ENCODE results near the gene FGA. TPM values are rescaled to one million over a fixed set of nuclear protein-coding genes. Genes with fewer than 3 reads are reported as not detected.

Gene FGA
- total RNA-seq, 1 experiment from 2014 or later = not detected

DNA sequence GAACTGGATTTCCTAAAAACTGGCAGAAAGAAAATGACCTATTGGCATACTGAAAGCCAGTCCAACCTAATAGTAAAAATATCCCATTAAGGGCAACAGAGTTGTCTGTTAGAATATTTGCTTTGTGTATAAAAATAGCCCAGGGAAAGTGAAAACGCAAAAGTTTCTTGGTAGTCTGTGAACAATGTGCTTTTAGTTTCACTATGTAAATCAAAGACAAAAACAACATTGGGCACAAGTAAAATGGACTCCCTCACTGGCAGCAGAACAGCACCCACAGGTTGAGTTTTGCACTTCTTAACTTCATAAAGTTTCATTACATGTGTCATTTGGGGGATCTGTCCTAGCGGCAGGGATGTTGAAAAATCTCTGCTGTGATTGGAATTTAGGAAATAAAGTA, 26.2 kb upstream of the FGA start:
- Mint-ChIP-seq H3K4me1 (ENCODE audit: low read depth, unreplicated experiment) (no peaks in the 10 kb centered on the region), H3K36me3 (ENCODE audit: insufficient read depth, unreplicated experiment) (no peaks in the 10 kb centered on the region), H3K27ac (ENCODE audit: unreplicated experiment) (no peak overlapping the region), H3K9me3 (ENCODE audit: low read depth, unreplicated experiment) (no peaks in the 10 kb centered on the region), H3K4me3 (ENCODE audit: low read depth, unreplicated experiment) (no peak overlapping the region), H3K27me3 (ENCODE audit: unreplicated experiment) (no peaks in the 10 kb centered on the region)
- DNase-seq = no peak
- CTCF ChIA-PET = interaction anchor here (1.2 kb wide), 1 partner anchor 57 kb away, joined by 9 read pairs; no protein-coding TSS in a partner anchor
- TF ChIP-seq, protein P1, sequence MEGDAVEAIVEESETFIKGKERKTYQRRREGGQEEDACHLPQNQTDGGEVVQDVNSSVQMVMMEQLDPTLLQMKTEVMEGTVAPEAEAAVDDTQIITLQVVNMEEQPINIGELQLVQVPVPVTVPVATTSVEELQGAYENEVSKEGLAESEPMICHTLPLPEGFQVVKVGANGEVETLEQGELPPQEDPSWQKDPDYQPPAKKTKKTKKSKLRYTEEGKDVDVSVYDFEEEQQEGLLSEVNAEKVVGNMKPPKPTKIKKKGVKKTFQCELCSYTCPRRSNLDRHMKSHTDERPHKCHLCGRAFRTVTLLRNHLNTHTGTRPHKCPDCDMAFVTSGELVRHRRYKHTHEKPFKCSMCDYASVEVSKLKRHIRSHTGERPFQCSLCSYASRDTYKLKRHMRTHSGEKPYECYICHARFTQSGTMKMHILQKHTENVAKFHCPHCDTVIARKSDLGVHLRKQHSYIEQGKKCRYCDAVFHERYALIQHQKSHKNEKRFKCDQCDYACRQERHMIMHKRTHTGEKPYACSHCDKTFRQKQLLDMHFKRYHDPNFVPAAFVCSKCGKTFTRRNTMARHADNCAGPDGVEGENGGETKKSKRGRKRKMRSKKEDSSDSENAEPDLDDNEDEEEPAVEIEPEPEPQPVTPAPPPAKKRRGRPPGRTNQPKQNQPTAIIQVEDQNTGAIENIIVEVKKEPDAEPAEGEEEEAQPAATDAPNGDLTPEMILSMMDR (IDR thresholded peaks at IDR 0.05; ENCODE audit: unreplicated experiment) = no peak
- intact Hi-C loops (cut with micrococcal nuclease; ENCODE audit: unreplicated experiment) = loop anchor here (10.0 kb wide), 1 partner anchor 292 kb away; no protein-coding TSS in a partner anchor
- BruUV-seq (replicated peaks) = no TSS peak

DNA sequence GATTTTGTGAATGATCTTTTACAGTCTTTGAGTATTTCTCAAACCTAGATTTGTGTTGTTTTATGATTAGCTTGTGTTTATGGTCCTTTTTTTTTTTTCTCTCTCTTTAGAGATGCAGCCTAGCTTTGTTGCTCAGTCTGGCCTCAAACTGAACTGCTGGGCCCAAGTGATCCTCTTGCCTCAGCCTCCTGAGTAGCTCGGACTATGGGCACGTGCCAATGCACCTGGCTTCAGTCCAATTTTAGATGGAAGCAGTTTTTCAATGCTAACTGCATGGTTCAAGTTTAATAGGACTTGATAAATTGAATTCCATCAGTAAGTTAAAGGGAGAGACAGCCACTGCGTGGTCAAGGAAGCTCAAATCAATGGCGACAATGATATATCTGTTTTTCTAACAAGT, 25.7 kb upstream of the FGA start:
- Mint-ChIP-seq H3K27ac (ENCODE audit: unreplicated experiment) (no peak overlapping the region), H3K9me3 (ENCODE audit: low read depth, unreplicated experiment) (no peaks in the 10 kb centered on the region), H3K27me3 (ENCODE audit: unreplicated experiment) (no peaks in the 10 kb centered on the region), H3K36me3 (ENCODE audit: insufficient read depth, unreplicated experiment) (no peaks in the 10 kb centered on the region), H3K4me3 (ENCODE audit: low read depth, unreplicated experiment) (no peak overlapping the region), H3K4me1 (ENCODE audit: low read depth, unreplicated experiment) (no peaks in the 10 kb centered on the region)
- TF ChIP-seq, protein P1 (IDR thresholded peaks at IDR 0.05; ENCODE audit: unreplicated experiment) = no peak
- no TSS peak for BruUV-seq (replicated peaks)
- intact Hi-C loops (cut with micrococcal nuclease; ENCODE audit: unreplicated experiment) = loop anchor here (10.0 kb wide), 1 partner anchor 291 kb away; no protein-coding TSS in a partner anchor
- CTCF ChIA-PET = interaction anchor here (0.8 to 1.2 kb wide), 2 partner anchors 9 to 57 kb away, joined by 3 to 9 read pairs; no protein-coding TSS in a partner anchor
- DNase-seq = no peak

DNA sequence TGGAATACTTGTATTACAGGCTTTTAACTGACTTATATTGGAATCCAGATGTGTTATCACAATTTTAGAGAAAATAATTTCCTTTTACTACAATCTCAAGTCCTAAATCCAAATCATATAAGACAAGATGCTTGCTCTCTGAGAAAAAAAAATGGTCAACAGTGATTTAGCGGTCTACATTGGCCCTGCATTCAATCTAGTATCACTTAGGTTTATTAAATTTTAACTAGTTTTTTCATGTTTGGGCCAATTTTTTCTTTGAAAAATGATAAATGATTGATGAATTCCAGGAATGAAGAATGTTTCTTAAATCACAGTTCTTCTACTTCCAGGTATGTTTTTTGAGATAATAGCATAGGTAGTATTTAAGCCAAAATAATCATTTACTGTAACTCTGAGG, 24.7 kb upstream of the FGA start:
- H3K27ac Mint-ChIP-seq (ENCODE audit: unreplicated experiment) = no peak overlapping the region
- no peaks in the 10 kb centered on the region for H3K27me3 Mint-ChIP-seq (ENCODE audit: unreplicated experiment)
- TF ChIP-seq, protein P1 (IDR thresholded peaks at IDR 0.05; ENCODE audit: unreplicated experiment) = no peak
- CTCF ChIA-PET = interaction anchor here (1.8 kb wide), 1 partner anchor 56 kb away, joined by 5 read pairs; no protein-coding TSS in a partner anchor
- no peaks in the 10 kb centered on the region for H3K36me3 Mint-ChIP-seq (ENCODE audit: insufficient read depth, unreplicated experiment)
- H3K4me1 Mint-ChIP-seq (ENCODE audit: low read depth, unreplicated experiment) = no peaks in the 10 kb centered on the region
- H3K9me3 Mint-ChIP-seq (ENCODE audit: low read depth, unreplicated experiment) = no peaks in the 10 kb centered on the region
- no TSS peak for BruUV-seq (replicated peaks)
- no peak overlapping the region for H3K4me3 Mint-ChIP-seq (ENCODE audit: low read depth, unreplicated experiment)
- DNase-seq = no peak
- intact Hi-C loops (cut with micrococcal nuclease; ENCODE audit: unreplicated experiment) = loop anchor here (10.0 kb wide), 1 partner anchor 290 kb away; no protein-coding TSS in a partner anchor

DNA sequence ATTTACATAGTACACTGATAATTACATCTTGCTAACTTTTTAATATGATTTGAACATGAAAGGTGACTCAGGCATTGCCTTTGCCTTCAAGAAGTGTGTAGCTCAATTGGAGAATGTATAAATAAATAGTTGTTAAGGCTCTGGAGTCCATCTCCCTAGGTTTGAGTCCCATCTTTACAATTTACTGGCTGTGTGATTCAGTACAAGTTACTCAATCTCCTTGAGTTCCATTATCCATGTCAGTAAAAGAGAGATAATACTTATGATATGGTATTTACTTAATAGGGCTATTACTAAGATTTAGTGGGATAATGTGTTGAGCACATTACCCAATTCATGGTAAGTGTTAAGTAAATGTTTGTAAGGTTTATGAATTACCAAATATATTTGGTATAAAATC, 23.8 kb upstream of the FGA start:
- Mint-ChIP-seq H3K27me3 (ENCODE audit: unreplicated experiment) (no peaks in the 10 kb centered on the region), H3K27ac (ENCODE audit: unreplicated experiment) (no peak overlapping the region), H3K36me3 (ENCODE audit: insufficient read depth, unreplicated experiment) (no peaks in the 10 kb centered on the region), H3K9me3 (ENCODE audit: low read depth, unreplicated experiment) (no peaks in the 10 kb centered on the region), H3K4me1 (ENCODE audit: low read depth, unreplicated experiment) (no peaks in the 10 kb centered on the region), H3K4me3 (ENCODE audit: low read depth, unreplicated experiment) (no peak overlapping the region)
- intact Hi-C loops (cut with micrococcal nuclease; ENCODE audit: unreplicated experiment) = loop anchor here (10.0 kb wide), 1 partner anchor 290 kb away; no protein-coding TSS in a partner anchor
- BruUV-seq (replicated peaks) = no TSS peak
- no peak for DNase-seq
- CTCF ChIA-PET = interaction anchor here (1.8 kb wide), 1 partner anchor 55 kb away, joined by 5 read pairs; no protein-coding TSS in a partner anchor
- TF ChIP-seq, protein P1 (IDR thresholded peaks at IDR 0.05; ENCODE audit: unreplicated experiment) = no peak
